SU-DHL-6 (cell line): ENCODE measurements around the gene GRIN2A.

Experiments
- H2AFZ ChIP-seq: fragments of 200-600 bp; sonication (generic); 2 replicates; pipeline ENCODE4 v1.6.1; 2014; ENCODE audit warnings: low read depth, mild to moderate bottlenecking, moderate library complexity, mixed read lengths, antibody characterized with exemption, low read length; ENCODE audit not compliant: severe bottlenecking
- H3F3A ChIP-seq: fragments of 200-600 bp; shearing (Covaris generic); 2 replicates; pipeline ENCODE4 v1.6.0; 2016; ENCODE audit warnings: antibody characterized with exemption, mild to moderate bottlenecking; ENCODE audit not compliant: insufficient read depth
- H3K27ac ChIP-seq: fragments of 200-600 bp; sonication (generic); 2 replicates; pipeline ENCODE4 v1.5.1; 2016; ENCODE audit warnings: low read depth, mild to moderate bottlenecking, low read length, moderate library complexity, mixed read lengths
- H3K27me3 ChIP-seq: fragments of 200-600 bp; sonication (generic), shearing (Covaris generic); 2 replicates; pipeline ENCODE4 v1.6.0; 2014; ENCODE audit warnings: mild to moderate bottlenecking, low read length
- H3K36me3 ChIP-seq: fragments of 200-600 bp; sonication (generic); 2 replicates; pipeline ENCODE4 v1.6.1; 2014; ENCODE audit warnings: mild to moderate bottlenecking, low read length, mixed read lengths
- H3K4me2 ChIP-seq: fragments of 300-600, 200-600 bp; shearing (Covaris generic), sonication (generic); 2 replicates; pipeline ENCODE4 v1.6.0; 2014; ENCODE audit warnings: low read length, low read depth, mild to moderate bottlenecking; ENCODE audit not compliant: poor library complexity, severe bottlenecking
- H3K4me3 ChIP-seq: fragments of 200-600 bp; sonication (generic); 2 replicates; pipeline ENCODE4 v1.5.1; 2014; ENCODE audit warnings: antibody characterized with exemption, low read length, mild to moderate bottlenecking, mixed read lengths; ENCODE audit not compliant: insufficient read depth, poor library complexity, severe bottlenecking
- H3K79me2 ChIP-seq: fragments of 200-600 bp; sonication (generic); 2 replicates; pipeline ENCODE4 v1.6.1; 2014; ENCODE audit warnings: mild to moderate bottlenecking, low read length, moderate library complexity; ENCODE audit not compliant: insufficient read depth
- H3K9ac ChIP-seq: fragments of 200-600 bp; sonication (generic); 2 replicates; pipeline ENCODE4 v1.7.0; 2014; ENCODE audit warnings: mild to moderate bottlenecking, low read length
- H3K9me2 ChIP-seq: fragments of 200-600 bp; sonication (generic); replicated peaks from 2 replicates; pipeline ENCODE4 v1.6.1; 2014; ENCODE audit warnings: low read length; ENCODE audit not compliant: insufficient read depth
- H3K9me3 ChIP-seq: fragments of 200-600 bp; sonication (generic); 2 replicates; pipeline ENCODE4 v1.6.1; 2014; ENCODE audit warnings: low read length, mixed read lengths; ENCODE audit not compliant: insufficient read depth
- H4K20me1 ChIP-seq: fragments of 200-600 bp; sonication (generic); 2 replicates; pipeline ENCODE4 v1.6.1; 2014; ENCODE audit warnings: low read depth, mild to moderate bottlenecking, antibody characterized with exemption, low read length, moderate library complexity, mixed read lengths
- EZH2phosphoT487 ChIP-seq: fragments of 200-600 bp; sonication (generic), shearing (Covaris generic); conservative IDR thresholded peaks from 2 replicates; pipeline ENCODE4 v1.6.1; 2018; ENCODE audit warnings: mild to moderate bottlenecking, antibody characterized with exemption, low read length, moderate library complexity, mixed read lengths
- TF ChIP-seq, protein P1 (sequence below): fragments of 200-600 bp; sonication (generic); IDR thresholded peaks from one replicate; pipeline ENCODE4 v1.5.1; 2017; ENCODE audit warnings: antibody characterized with exemption, mild to moderate bottlenecking, low read length, moderate library complexity; ENCODE audit not compliant: insufficient read depth, poor library complexity, severe bottlenecking

Gene GRIN2A

DNA sequence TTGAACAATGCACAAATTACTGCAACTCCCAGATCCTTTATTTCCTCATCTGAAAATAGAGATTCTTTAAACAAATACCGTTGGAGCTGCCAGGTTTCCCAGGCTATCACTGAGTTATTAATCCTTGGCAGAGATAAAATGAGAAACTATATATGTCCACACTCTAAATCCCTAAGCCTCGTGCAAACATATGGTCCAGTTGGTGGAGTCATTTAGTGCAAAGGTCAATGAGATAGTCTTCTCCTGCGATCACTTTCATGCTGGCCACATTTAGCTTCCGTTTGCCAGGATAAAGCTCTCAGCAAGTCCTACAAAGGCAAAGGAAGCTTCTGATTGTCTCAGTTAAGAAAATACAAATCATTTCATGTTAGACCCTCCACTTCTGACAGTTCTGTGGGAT, 11.0 kb downstream of the GRIN2A start:
- TF ChIP-seq, protein P1, sequence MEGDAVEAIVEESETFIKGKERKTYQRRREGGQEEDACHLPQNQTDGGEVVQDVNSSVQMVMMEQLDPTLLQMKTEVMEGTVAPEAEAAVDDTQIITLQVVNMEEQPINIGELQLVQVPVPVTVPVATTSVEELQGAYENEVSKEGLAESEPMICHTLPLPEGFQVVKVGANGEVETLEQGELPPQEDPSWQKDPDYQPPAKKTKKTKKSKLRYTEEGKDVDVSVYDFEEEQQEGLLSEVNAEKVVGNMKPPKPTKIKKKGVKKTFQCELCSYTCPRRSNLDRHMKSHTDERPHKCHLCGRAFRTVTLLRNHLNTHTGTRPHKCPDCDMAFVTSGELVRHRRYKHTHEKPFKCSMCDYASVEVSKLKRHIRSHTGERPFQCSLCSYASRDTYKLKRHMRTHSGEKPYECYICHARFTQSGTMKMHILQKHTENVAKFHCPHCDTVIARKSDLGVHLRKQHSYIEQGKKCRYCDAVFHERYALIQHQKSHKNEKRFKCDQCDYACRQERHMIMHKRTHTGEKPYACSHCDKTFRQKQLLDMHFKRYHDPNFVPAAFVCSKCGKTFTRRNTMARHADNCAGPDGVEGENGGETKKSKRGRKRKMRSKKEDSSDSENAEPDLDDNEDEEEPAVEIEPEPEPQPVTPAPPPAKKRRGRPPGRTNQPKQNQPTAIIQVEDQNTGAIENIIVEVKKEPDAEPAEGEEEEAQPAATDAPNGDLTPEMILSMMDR, result no peak
- TF ChIP-seq EZH2phosphoT487, result no peak
- Histone ChIP-seq H3F3A (no peaks in the 10 kb centered on the region), H3K9me3 (no peaks in the 10 kb centered on the region), H3K9me2 (no peaks in the 10 kb centered on the region), H3K9ac (no peak overlapping the region), H3K4me3 (no peak overlapping the region), H2AFZ (no peak overlapping the region), H4K20me1 (no peaks in the 10 kb centered on the region), H3K36me3 (no peaks in the 10 kb centered on the region), H3K27ac (no peak overlapping the region), H3K27me3 (no peaks in the 10 kb centered on the region), H3K4me2 (no peak overlapping the region), H3K79me2 (no peaks in the 10 kb centered on the region)

GRCh38 chr16:10169904-10170410, 12.3 kb downstream of the GRIN2A start:
- H3F3A ChIP-seq, result no peaks in the 10 kb centered on the region
- no peak overlapping the region for H3K4me3 ChIP-seq
- no peaks in the 10 kb centered on the region for H3K9me3 ChIP-seq
- H3K9me2 ChIP-seq, result no peaks in the 10 kb centered on the region
- no peak overlapping the region for H2AFZ ChIP-seq
- H3K36me3 ChIP-seq, result no peaks in the 10 kb centered on the region
- no peak overlapping the region for H3K9ac ChIP-seq
- no peak for TF ChIP-seq EZH2phosphoT487
- TF ChIP-seq, protein P1, result no peak
- no peaks in the 10 kb centered on the region for H3K79me2 ChIP-seq
- H4K20me1 ChIP-seq, result no peaks in the 10 kb centered on the region
- no peak overlapping the region for H3K27ac ChIP-seq
- no peaks in the 10 kb centered on the region for H3K27me3 ChIP-seq
- H3K4me2 ChIP-seq, result no peak overlapping the region

DNA sequence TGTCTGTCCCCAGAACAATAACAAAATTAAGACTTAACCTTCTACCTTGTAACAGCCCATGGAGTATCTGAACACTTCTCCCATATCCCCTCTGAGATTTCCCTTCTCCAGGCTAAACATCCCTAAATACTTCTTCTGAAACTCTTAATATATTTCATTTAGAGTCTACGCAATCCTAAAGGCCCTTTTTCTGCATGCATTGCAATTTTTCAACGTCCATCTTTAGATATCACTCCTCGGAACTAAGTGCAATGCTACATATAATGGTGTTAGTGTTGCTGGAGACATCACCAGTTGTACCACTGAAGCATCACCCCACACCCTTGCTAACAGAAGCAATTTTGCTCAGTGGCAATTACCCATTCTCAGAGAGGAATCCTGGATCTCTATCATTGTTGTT, 13.2 kb downstream of the GRIN2A start:
- H3K27me3 ChIP-seq, result no peaks in the 10 kb centered on the region
- no peak for TF ChIP-seq EZH2phosphoT487
- TF ChIP-seq, protein P1, result no peak
- H3K27ac ChIP-seq, result no peak overlapping the region
- no peaks in the 10 kb centered on the region for H3K9me2 ChIP-seq
- no peak overlapping the region for H2AFZ ChIP-seq
- H3K9me3 ChIP-seq, result no peaks in the 10 kb centered on the region
- H3K79me2 ChIP-seq, result no peaks in the 10 kb centered on the region
- H3K9ac ChIP-seq, result no peak overlapping the region
- no peaks in the 10 kb centered on the region for H4K20me1 ChIP-seq
- H3F3A ChIP-seq, result no peaks in the 10 kb centered on the region
- H3K36me3 ChIP-seq, result no peaks in the 10 kb centered on the region
- no peak overlapping the region for H3K4me2 ChIP-seq
- H3K4me3 ChIP-seq, result no peak overlapping the region
